HepG2 (cell line): ENCODE measurements around the gene PDE6C. TPM values are rescaled to one million over a fixed set of nuclear protein-coding genes. Genes with fewer than 3 reads are reported as not detected.

Experiments used
- BATF2 ChIP-seq: sonication (generic); formaldehyde crosslinking; IDR thresholded peaks from 2 replicates; pipeline ENCODE4 v1.8.0; 2022; ENCODE audit warnings: mild to moderate bottlenecking, missing genetic modification reagents, moderate library complexity
- DNMT3B ChIP-seq: conservative IDR thresholded peaks from 2 replicates; pipeline ENCODE4 v1.6.1; 2016; ENCODE audit warnings: missing biosample characterization, control low read depth
- FOSL2 ChIP-seq: sonication (generic); formaldehyde crosslinking; IDR thresholded peaks from 2 replicates; pipeline ENCODE4 v1.4.0; 2020; ENCODE audit warnings: missing genetic modification reagents
- HDAC1 ChIP-seq: sonication (generic); formaldehyde crosslinking; IDR thresholded peaks from 2 replicates; pipeline ENCODE4 v1.5.1; 2020; ENCODE audit warnings: mild to moderate bottlenecking, missing genetic modification reagents
- HOXA3 ChIP-seq: sonication (generic); formaldehyde crosslinking; IDR thresholded peaks from 2 replicates; pipeline ENCODE4 v1.5.0; 2020; ENCODE audit warnings: missing genetic modification reagents
- IKZF4 ChIP-seq: sonication (generic); formaldehyde crosslinking; IDR thresholded peaks from 2 replicates; pipeline ENCODE4 v1.5.1; 2020; ENCODE audit warnings: borderline replicate concordance, mild to moderate bottlenecking, low read depth, missing genetic modification reagents; ENCODE audit errors: not compliant biosample characterization
- MEIS2 ChIP-seq: sonication (generic); formaldehyde crosslinking; IDR thresholded peaks from 2 replicates; pipeline ENCODE4 v1.9.0; 2021; ENCODE audit warnings: mild to moderate bottlenecking, missing genetic modification reagents
- MTA1 ChIP-seq: sonication (generic); formaldehyde crosslinking; IDR thresholded peaks from 2 replicates; pipeline ENCODE4 v1.4.0; 2020; ENCODE audit warnings: missing genetic modification reagents, mild to moderate bottlenecking, borderline replicate concordance
- RELA ChIP-seq: sonication (generic); formaldehyde crosslinking; IDR thresholded peaks from 2 replicates; pipeline ENCODE4 v1.4.0; 2020; ENCODE audit warnings: missing genetic modification reagents
- SIN3A ChIP-seq: IDR thresholded peaks from 2 replicates; pipeline ENCODE4 v1.6.1; 2011; ENCODE audit warnings: low read depth, mild to moderate bottlenecking, control low read depth, low read length, borderline replicate concordance
- U2AF2 ChIP-seq: fragments of 200-400 bp; formaldehyde crosslinking; IDR thresholded peaks from 2 replicates; pipeline ENCODE4 v1.6.1; 2017; ENCODE audit warnings: low read depth, mild to moderate bottlenecking, low read length
- ZFP37 ChIP-seq: sonication (generic); formaldehyde crosslinking; IDR thresholded peaks from 2 replicates; pipeline ENCODE4 v1.4.0; 2020; ENCODE audit warnings: missing genetic modification reagents, borderline replicate concordance
- ZKSCAN5 ChIP-seq: sonication (generic); formaldehyde crosslinking; IDR thresholded peaks from 2 replicates; pipeline ENCODE4 v1.5.1; 2020; ENCODE audit warnings: mild to moderate bottlenecking, missing genetic modification reagents
- ZNF12 ChIP-seq: sonication (generic); formaldehyde crosslinking; IDR thresholded peaks from 2 replicates; pipeline ENCODE4 v1.5.0; 2020; ENCODE audit warnings: missing genetic modification reagents
- ZNF274 ChIP-seq: sonication (generic); formaldehyde crosslinking; IDR thresholded peaks from 2 replicates; pipeline ENCODE4 v1.5.1; 2020; ENCODE audit warnings: mild to moderate bottlenecking, missing genetic modification reagents
- ZNF574 ChIP-seq: sonication (generic); formaldehyde crosslinking; IDR thresholded peaks from 2 replicates; pipeline ENCODE4 v1.4.0; 2020; ENCODE audit warnings: missing genetic modification reagents
- ZNF737 ChIP-seq: sonication (generic); formaldehyde crosslinking; IDR thresholded peaks from 2 replicates; pipeline ENCODE4 v1.5.0; 2020; ENCODE audit warnings: missing genetic modification reagents, mild to moderate bottlenecking, borderline replicate concordance
- ZSCAN25 ChIP-seq: sonication (generic); formaldehyde crosslinking; IDR thresholded peaks from 2 replicates; pipeline ENCODE4 v1.8.0; 2022; ENCODE audit warnings: mild to moderate bottlenecking, missing genetic modification reagents
- polyA plus RNA-seq, 8 experiments: library from polyadenylated mRNA; depleted of rRNA in 3 of 8; stranded (reverse) in 7 of 8; unstranded in 1 of 8; fragments of >200 nt; fragmentation: Illumina TruSeq in 4 of 8; extraction: Trizol in 4 of 8; gene quantifications; 2 replicates each; pipeline versions ENCODE4 v1.2.1 to v1.2.3, GENCODE V29; 2011 to 2016; ENCODE audit warnings: low read depth in 4 of 8, missing spikeins in 1 of 8, mixed read lengths in 1 of 8; ENCODE audit not compliant: insufficient read depth in 1 of 8
- total RNA-seq, 5 experiments: library from RNA; depleted of rRNA; stranded (reverse); fragments of >200 nt; fragmentation: Illumina TruSeq; extraction: Trizol; gene quantifications; 2 replicates each; pipeline ENCODE4 v1.2.3, GENCODE V29; 2016; ENCODE audit warnings: low read depth in 1 of 5
- TF ChIP-seq, protein P1 (sequence below): sonication (generic); formaldehyde crosslinking; IDR thresholded peaks from 2 replicates; pipeline ENCODE4 v1.8.1; 2022; ENCODE audit warnings: low read depth, mild to moderate bottlenecking, missing genetic modification reagents
- TF ChIP-seq, protein P2 (sequence below): sonication (generic); formaldehyde crosslinking; IDR thresholded peaks from 2 replicates; pipeline ENCODE4 v1.5.0; 2020; ENCODE audit warnings: mild to moderate bottlenecking, low read depth, missing genetic modification reagents, borderline replicate concordance
- TF ChIP-seq, protein P3 (sequence below): sonication (generic); formaldehyde crosslinking; conservative IDR thresholded peaks from 2 replicates; pipeline ENCODE4 v1.4.0; 2020; ENCODE audit warnings: missing genetic modification reagents

Gene PDE6C
- total and polyA plus RNA-seq, 2 of the 13 experiments (the other 11 are each of a cell fraction or from before 2014, with no cell fraction given) = 0.64 TPM; not detected in 1

GRCh38 chr10:93601146-93601773 lies 11.1 kb upstream of the PDE6C start, which contains the start of gene RBP4 (continued):
- TF ChIP-seq, protein P1, sequence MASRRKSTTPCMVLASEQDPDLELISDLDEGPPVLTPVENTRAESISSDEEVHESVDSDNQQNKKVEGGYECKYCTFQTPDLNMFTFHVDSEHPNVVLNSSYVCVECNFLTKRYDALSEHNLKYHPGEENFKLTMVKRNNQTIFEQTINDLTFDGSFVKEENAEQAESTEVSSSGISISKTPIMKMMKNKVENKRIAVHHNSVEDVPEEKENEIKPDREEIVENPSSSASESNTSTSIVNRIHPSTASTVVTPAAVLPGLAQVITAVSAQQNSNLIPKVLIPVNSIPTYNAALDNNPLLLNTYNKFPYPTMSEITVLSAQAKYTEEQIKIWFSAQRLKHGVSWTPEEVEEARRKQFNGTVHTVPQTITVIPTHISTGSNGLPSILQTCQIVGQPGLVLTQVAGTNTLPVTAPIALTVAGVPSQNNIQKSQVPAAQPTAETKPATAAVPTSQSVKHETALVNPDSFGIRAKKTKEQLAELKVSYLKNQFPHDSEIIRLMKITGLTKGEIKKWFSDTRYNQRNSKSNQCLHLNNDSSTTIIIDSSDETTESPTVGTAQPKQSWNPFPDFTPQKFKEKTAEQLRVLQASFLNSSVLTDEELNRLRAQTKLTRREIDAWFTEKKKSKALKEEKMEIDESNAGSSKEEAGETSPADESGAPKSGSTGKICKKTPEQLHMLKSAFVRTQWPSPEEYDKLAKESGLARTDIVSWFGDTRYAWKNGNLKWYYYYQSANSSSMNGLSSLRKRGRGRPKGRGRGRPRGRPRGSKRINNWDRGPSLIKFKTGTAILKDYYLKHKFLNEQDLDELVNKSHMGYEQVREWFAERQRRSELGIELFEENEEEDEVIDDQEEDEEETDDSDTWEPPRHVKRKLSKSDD (CRISPR knock-in tag) = peak; percentile 89; the same call in 1 of the 2 replicates
- TF ChIP-seq ZNF574 (peak; percentile 72; the same call in 1 of the 2 replicates), IKZF4 (CRISPR knock-in tag) (no peak), DNMT3B (no peak), BATF2 (no peak; the same call in 1 of the 2 replicates), ZSCAN25 (peak; percentile 41; the same call in 1 of the 2 replicates), SIN3A (0 out of 2 replicates have a peak, but pooled peaks have one; percentile 19), ZFP37 (CRISPR knock-in tag) (no peak), ZNF12 (peak; percentile 50), FOSL2 (peak; percentile 97), ZKSCAN5 (CRISPR knock-in tag) (no peak), HOXA3 (CRISPR knock-in tag) (peak; percentile 80), RELA (CRISPR knock-in tag) (no peak), MTA1 (CRISPR knock-in tag) (peak; percentile 77; the same call in 1 of the 2 replicates), ZNF274 (peak; percentile 94), U2AF2 (no peak), ZNF737 (CRISPR knock-in tag) (peak; percentile 68; the same call in 1 of the 2 replicates), HDAC1 (CRISPR knock-in tag) (peak; percentile 92), MEIS2 (CRISPR knock-in tag) (peak; percentile 65; the same call in 1 of the 2 replicates)
- TF ChIP-seq, protein P2, sequence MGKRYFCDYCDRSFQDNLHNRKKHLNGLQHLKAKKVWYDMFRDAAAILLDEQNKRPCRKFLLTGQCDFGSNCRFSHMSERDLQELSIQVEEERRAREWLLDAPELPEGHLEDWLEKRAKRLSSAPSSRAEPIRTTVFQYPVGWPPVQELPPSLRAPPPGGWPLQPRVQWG (CRISPR knock-in tag) = no peak; the same call in 1 of the 2 replicates
- TF ChIP-seq, protein P3, sequence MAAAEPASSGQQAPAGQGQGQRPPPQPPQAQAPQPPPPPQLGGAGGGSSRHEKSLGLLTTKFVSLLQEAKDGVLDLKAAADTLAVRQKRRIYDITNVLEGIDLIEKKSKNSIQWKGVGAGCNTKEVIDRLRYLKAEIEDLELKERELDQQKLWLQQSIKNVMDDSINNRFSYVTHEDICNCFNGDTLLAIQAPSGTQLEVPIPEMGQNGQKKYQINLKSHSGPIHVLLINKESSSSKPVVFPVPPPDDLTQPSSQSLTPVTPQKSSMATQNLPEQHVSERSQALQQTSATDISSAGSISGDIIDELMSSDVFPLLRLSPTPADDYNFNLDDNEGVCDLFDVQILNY (CRISPR knock-in tag) = 0 out of 2 replicates have a peak, but pooled peaks have one; percentile 31
